ENCODE results near the gene DMRT1.

DNA sequence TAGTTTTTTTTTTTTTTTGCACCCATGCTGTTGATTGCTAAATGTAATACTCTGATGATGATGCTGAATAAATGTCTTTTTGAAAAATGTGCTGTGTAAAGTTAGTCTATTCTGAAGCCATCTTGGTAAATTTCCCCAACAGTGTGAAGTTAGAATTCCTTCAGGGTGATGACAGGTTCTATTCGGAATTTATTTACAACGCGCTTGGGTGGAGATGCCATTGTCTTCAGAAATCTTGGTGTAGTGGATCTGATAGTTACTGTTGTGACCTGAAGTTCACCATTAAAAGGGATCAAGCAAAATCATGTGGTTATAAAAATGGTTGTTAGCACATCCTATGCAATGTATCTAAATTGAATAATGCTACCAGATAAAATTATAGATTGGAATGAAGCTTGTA lies 36.3 kb upstream of the DMRT1 start:
- TF ChIP-seq CTCF (conservative IDR thresholded peaks at IDR 0.05 in 1 of 2, IDR thresholded peaks at IDR 0.05 in 1 of 2; ENCODE audit: extremely low read depth in 1 of 2, insufficient read depth in 1 of 2, low read depth in 1 of 2, low read length in 2 of 2): no peak
- no peak for TF ChIP-seq EZH2 (IDR thresholded peaks at IDR 0.05; ENCODE audit: borderline replicate concordance, low read length)
